Gastroesophageal sphincter (tissue), 3 donors: ENCODE measurements around the gene DLX3.

Source experiments
- CTCF ChIP-seq, 4 experiments: fragments of 200-600 bp in 2 of 4; fragments of 450-650 bp in 2 of 4; sonication (generic) in 1 of 4; IDR thresholded peaks; one replicate each; pipeline ENCODE4 v1.5.1; 2017 to 2019; ENCODE audit warnings: antibody characterized with exemption in 4 of 4, mild to moderate bottlenecking in 2 of 4, moderate library complexity in 2 of 4
- POLR2A ChIP-seq, 2 donors: fragments of 450-650 bp; IDR thresholded peaks; one replicate each; pipeline ENCODE4 v1.6.1; 2017; ENCODE audit warnings: antibody characterized with exemption in 2 of 2, mild to moderate bottlenecking in 2 of 2, moderate library complexity in 1 of 2
- POLR2AphosphoS5 ChIP-seq: sonication (generic); formaldehyde crosslinking; IDR thresholded peaks from one replicate; pipeline ENCODE4 v1.6.1; 2017; ENCODE audit warnings: antibody characterized with exemption

GRCh38 chr17:49951362-49952082 is 43.5 kb downstream of the DLX3 start:
- TF ChIP-seq POLR2A (IDR thresholded peaks at IDR 0.05) (no peak), POLR2AphosphoS5 (no peak), CTCF (IDR thresholded peaks at IDR 0.05) (no peak)
